Caco-2 (cell line): ENCODE results near the gene OR52H1. TPM values are rescaled to one million over a fixed set of nuclear protein-coding genes. Genes with fewer than 3 reads are reported as not detected.
"Not testable (repeated sequence)": the region's sequence is repeated elsewhere in the genome, so short reads cannot be mapped to it uniquely, and the experiment has no call there.

Source experiments
- BruUV-seq: library from RNA; stranded (reverse); fragments of 400-500 nt; replicated peaks from 2 replicates; lab custom pipeline; 2021; lab: Mats Ljungman, UMichigan
- CTCF ChIA-PET: fragments of 300-600 bp; sonication (Branson Sonifier 250); formaldehyde crosslinking; loops from one replicate; lab custom pipeline; 2022; ENCODE audit warnings: antibody characterized with exemption; lab: Charles Lee
- POLR2A ChIA-PET: fragments of 300-600 bp; sonication (Branson Sonifier 250); formaldehyde crosslinking; loops from one replicate; lab custom pipeline; 2022; ENCODE audit warnings: antibody characterized with exemption; lab: Charles Lee
- DNase-seq, 2 experiments: peaks; one replicate each; pipeline versions ENCODE4 v3.0.0 to v3.0.0-alpha.2; 2020 to 2022
- H3K27me3 ChIP-seq: replicated peaks from 2 replicates; pipeline ENCODE4 v1.6.0; 2011; ENCODE audit warnings: low read length; ENCODE audit not compliant: control insufficient read depth, insufficient read depth
- H3K36me3 ChIP-seq: 2 replicates; pipeline ENCODE4 v1.5.1; 2011; ENCODE audit warnings: low read length; ENCODE audit not compliant: control insufficient read depth, insufficient read depth
- H3K4me1 ChIP-seq: fragments of 250-450 bp; sonication (Bioruptor Pico); 2 replicates; pipeline ENCODE4 v1.5.1; 2020; ENCODE audit warnings: mild to moderate bottlenecking
- H3K4me3 ChIP-seq: 2 replicates; pipeline ENCODE4 v1.5.1; 2011; ENCODE audit warnings: low read depth, mild to moderate bottlenecking, control low read depth, low read length
- H3K9me3 ChIP-seq: fragments of 250-450 bp; sonication (Bioruptor Pico); 2 replicates; pipeline ENCODE4 v1.5.1; 2020; ENCODE audit warnings: mild to moderate bottlenecking, moderate library complexity
- H3K27ac Mint-ChIP-seq: one replicate; pipeline ENCODE4 v1.8.0; 2022; ENCODE audit warnings: mixed read lengths; ENCODE audit not compliant: unreplicated experiment
- H3K27me3 Mint-ChIP-seq: one replicate; pipeline ENCODE4 v1.8.0; 2022; ENCODE audit warnings: mixed read lengths; ENCODE audit not compliant: insufficient read depth, unreplicated experiment
- H3K36me3 Mint-ChIP-seq: one replicate; pipeline ENCODE4 v1.8.0; 2022; ENCODE audit warnings: mild to moderate bottlenecking, mixed read lengths; ENCODE audit not compliant: insufficient read depth, unreplicated experiment
- H3K4me1 Mint-ChIP-seq: one replicate; pipeline ENCODE4 v1.8.0; 2022; ENCODE audit warnings: low read depth, mixed read lengths; ENCODE audit not compliant: unreplicated experiment
- H3K4me3 Mint-ChIP-seq: one replicate; pipeline ENCODE4 v1.8.0; 2022; ENCODE audit warnings: mild to moderate bottlenecking, moderate library complexity, mixed read lengths; ENCODE audit not compliant: unreplicated experiment
- H3K9me3 Mint-ChIP-seq: one replicate; pipeline ENCODE4 v1.8.0; 2022; ENCODE audit warnings: mixed read lengths; ENCODE audit not compliant: unreplicated experiment
- CTCF ChIP-seq, 2 experiments: fragments of 200-600 bp in 1 of 2; IDR thresholded peaks; 1 replicate in 1 of 2; 2 replicates in 1 of 2; pipeline versions ENCODE4 v1.5.1 to v1.8.0; 2011 to 2022; ENCODE audit warnings: antibody characterized with exemption in 1 of 2, control low read depth in 1 of 2, inconsistent platforms in 1 of 2, low read depth in 1 of 2, low read length in 1 of 2, mild to moderate bottlenecking in 1 of 2, moderate library complexity in 1 of 2; ENCODE audit not compliant: insufficient read depth in 1 of 2, severe bottlenecking in 1 of 2, unreplicated experiment in 1 of 2
- intact Hi-C: fragments of 100-400 bp; cut with micrococcal nuclease; formaldehyde crosslinking; loops from one replicate; pipeline ENCODE4 v1.10.0; 2022; ENCODE audit not compliant: unreplicated experiment
- total RNA-seq: library from RNA; stranded (reverse); gene quantifications from 2 replicates; pipeline ENCODE4 v1.2.3, GENCODE V29; 2022

OR52H1 gene
- total RNA-seq, 1 experiment from 2014 or later, result not detected

- Mint-ChIP-seq H3K36me3 (no peaks in the 10 kb centered on the region), H3K27me3 (no peaks in the 10 kb centered on the region), H3K27ac (no peak overlapping the region), H3K4me1 (no peaks in the 10 kb centered on the region), H3K9me3 (peaks cover 10% of the 10 kb centered on the region), H3K4me3 (no peak overlapping the region)
- ChIA-PET POLR2A (no interaction called here), CTCF (no interaction called here)
- no peak overlapping the region for H3K4me3 ChIP-seq
- H3K36me3 ChIP-seq, result no peaks in the 10 kb centered on the region
- no peak for DNase-seq
- peaks cover 6% of the 10 kb centered on the region; the same call in 1 of the 2 replicates for H3K9me3 ChIP-seq
- H3K27me3 ChIP-seq, result no peaks in the 10 kb centered on the region
- TF ChIP-seq CTCF (IDR thresholded peaks at IDR 0.05; ENCODE audit: insufficient read depth in 1 of 2, low read depth in 1 of 2, low read length in 1 of 2, severe bottlenecking in 1 of 2, unreplicated experiment in 1 of 2), result no peak
- intact Hi-C loops, result no loop called here
- BruUV-seq, result no TSS peak
- peaks cover 6% of the 10 kb centered on the region; the same call in 1 of the 2 replicates for H3K4me1 ChIP-seq
These were observed 44.8 kb upstream of the OR52H1 start for GRCh38 chr11:5593146-5593545.

- H3K27ac Mint-ChIP-seq, result no peak overlapping the region
These were observed 44.3 kb upstream of the OR52H1 start for GRCh38 chr11:5592615-5593014.

DNA sequence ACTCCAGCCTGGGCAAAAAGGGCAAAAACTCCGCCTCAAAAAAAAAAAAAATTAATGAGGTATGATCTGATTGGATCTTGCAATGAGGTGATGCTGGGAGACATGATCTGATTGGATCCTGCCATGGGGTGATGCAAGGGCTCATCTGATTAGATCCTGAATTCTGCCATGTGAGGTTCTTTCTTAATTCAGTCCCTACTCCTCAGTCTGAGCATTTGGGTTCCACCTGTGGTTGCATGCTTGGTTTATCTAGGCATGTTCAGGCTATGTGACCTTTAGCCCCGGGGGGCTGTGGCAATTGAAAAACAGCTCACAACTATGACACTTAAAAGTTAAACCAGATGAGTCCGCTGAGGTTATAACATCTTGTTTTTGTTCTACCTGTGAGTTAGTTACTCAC is 43.3 kb upstream of the OR52H1 start:
- DNase-seq, result no peak
- no TSS peak for BruUV-seq
- ChIA-PET CTCF (no interaction called here), POLR2A (no interaction called here)
- Mint-ChIP-seq H3K4me3 (no peak overlapping the region), H3K9me3 (peaks cover 10% of the 10 kb centered on the region), H3K36me3 (no peaks in the 10 kb centered on the region), H3K27me3 (no peaks in the 10 kb centered on the region), H3K27ac (no peak overlapping the region), H3K4me1 (no peaks in the 10 kb centered on the region)
- H3K9me3 ChIP-seq, result peaks cover 6% of the 10 kb centered on the region; the same call in 1 of the 2 replicates
- intact Hi-C loops, result no loop called here
- no peaks in the 10 kb centered on the region for H3K27me3 ChIP-seq
- TF ChIP-seq CTCF (IDR thresholded peaks at IDR 0.05; ENCODE audit: insufficient read depth in 1 of 2, low read depth in 1 of 2, low read length in 1 of 2, severe bottlenecking in 1 of 2, unreplicated experiment in 1 of 2), result no peak
- H3K4me3 ChIP-seq, result no peak overlapping the region
- peaks cover 6% of the 10 kb centered on the region; the same call in 1 of the 2 replicates for H3K4me1 ChIP-seq
- no peaks in the 10 kb centered on the region for H3K36me3 ChIP-seq

More at GRCh38 chr11:5592615-5593014, 44.3 kb upstream of the OR52H1 start:
- Mint-ChIP-seq H3K36me3 (no peaks in the 10 kb centered on the region), H3K9me3 (peaks cover 10% of the 10 kb centered on the region), H3K4me1 (no peaks in the 10 kb centered on the region), H3K27me3 (no peaks in the 10 kb centered on the region), H3K4me3 (no peak overlapping the region)
- ChIA-PET CTCF (no interaction called here), POLR2A (interaction anchor here (0.6 kb wide), 1 partner anchor 9 kb away, joined by 3 read pairs; no protein-coding TSS in a partner anchor)
- intact Hi-C loops, result no loop called here
- H3K27me3 ChIP-seq, result no peaks in the 10 kb centered on the region
- no peaks in the 10 kb centered on the region for H3K36me3 ChIP-seq
- DNase-seq, result no peak
- no TSS peak for BruUV-seq
- H3K4me1 ChIP-seq, result peaks cover 6% of the 10 kb centered on the region; the same call in 1 of the 2 replicates
- no peak overlapping the region for H3K4me3 ChIP-seq
- TF ChIP-seq CTCF (IDR thresholded peaks at IDR 0.05; ENCODE audit: insufficient read depth in 1 of 2, low read depth in 1 of 2, low read length in 1 of 2, severe bottlenecking in 1 of 2, unreplicated experiment in 1 of 2), result no peak
- H3K9me3 ChIP-seq, result peaks cover 6% of the 10 kb centered on the region; the same call in 1 of the 2 replicates

DNA sequence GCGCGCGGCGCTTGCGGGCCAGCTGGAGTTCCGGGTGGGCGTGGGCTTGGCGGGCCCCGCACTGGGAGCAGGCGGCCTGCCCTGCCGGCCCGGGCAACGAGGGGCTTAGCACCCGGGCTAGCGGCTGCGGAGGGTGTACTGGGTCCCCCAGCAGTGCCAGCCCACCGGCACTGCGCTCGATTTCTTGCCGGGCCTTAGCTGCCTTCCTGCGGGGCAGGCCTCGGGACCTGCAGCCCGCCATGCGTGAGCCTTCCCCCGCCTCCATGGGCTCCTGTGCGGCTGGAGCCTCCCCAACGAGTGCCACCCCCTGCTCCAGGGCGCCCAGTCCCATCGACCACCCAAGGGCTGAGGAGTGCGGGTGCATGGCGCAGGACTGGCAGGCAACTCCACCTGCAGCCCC is 41.6 kb upstream of the OR52H1 start:
- H3K36me3 Mint-ChIP-seq, H3K9me3 ChIP-seq, H3K4me3 ChIP-seq, DNase-seq, H3K9me3 Mint-ChIP-seq, H3K36me3 ChIP-seq, H3K4me1 ChIP-seq, H3K27me3 Mint-ChIP-seq, H3K27me3 ChIP-seq, H3K4me3 Mint-ChIP-seq, intact Hi-C loops, H3K27ac Mint-ChIP-seq, POLR2A ChIA-PET, H3K4me1 Mint-ChIP-seq, BruUV-seq, CTCF ChIA-PET: not testable (repeated sequence)

- H3K27me3 Mint-ChIP-seq, H3K4me1 Mint-ChIP-seq, H3K4me3 ChIP-seq, H3K4me1 ChIP-seq, H3K9me3 ChIP-seq, POLR2A ChIA-PET, H3K9me3 Mint-ChIP-seq, DNase-seq, H3K27me3 ChIP-seq, H3K36me3 ChIP-seq, BruUV-seq, intact Hi-C loops, H3K4me3 Mint-ChIP-seq, H3K27ac Mint-ChIP-seq, CTCF ChIA-PET, H3K36me3 Mint-ChIP-seq: not testable (repeated sequence)
These were observed 36.1 kb upstream of the OR52H1 start for GRCh38 chr11:5584458-5584857.
